Central memory CD8-positive, alpha-beta T cell (primary cell): ENCODE results near the gene ITGB3.

Experiments used
- ATAC-seq: fragments of 150-1000 bp; cut with Tn5 transposase; replicated peaks from 2 replicates; pipeline ENCODE4 v1.10.0; 2022; ENCODE audit warnings: mild to moderate bottlenecking, moderate FRiP score, moderate number of reproducible peaks; ENCODE audit not compliant: poor library complexity, severe bottlenecking; ENCODE audit errors: extremely low read depth
- DNase-seq, 2 donors: peaks; one replicate each; pipeline ENCODE4 v3.0.0; 2021; ENCODE audit warnings: low spot score in 2 of 2
- H3K27ac Mint-ChIP-seq: one replicate; pipeline ENCODE4 v1.8.0; 2022; ENCODE audit warnings: low read depth, mild to moderate bottlenecking, moderate library complexity, mixed read lengths
- H3K27me3 Mint-ChIP-seq: one replicate; pipeline ENCODE4 v1.8.0; 2022; ENCODE audit warnings: mixed read lengths
- H3K36me3 Mint-ChIP-seq: one replicate; pipeline ENCODE4 v1.8.0; 2022; ENCODE audit warnings: mild to moderate bottlenecking, moderate library complexity, mixed read lengths; ENCODE audit not compliant: insufficient read depth
- H3K4me1 Mint-ChIP-seq: one replicate; pipeline ENCODE4 v1.8.0; 2022; ENCODE audit warnings: mixed read lengths
- H3K4me3 Mint-ChIP-seq: one replicate; pipeline ENCODE4 v1.8.0; 2022; ENCODE audit warnings: mild to moderate bottlenecking, moderate library complexity, mixed read lengths
- H3K9me3 Mint-ChIP-seq: one replicate; pipeline ENCODE4 v1.8.0; 2022; ENCODE audit warnings: mixed read lengths

Gene ITGB3

DNA sequence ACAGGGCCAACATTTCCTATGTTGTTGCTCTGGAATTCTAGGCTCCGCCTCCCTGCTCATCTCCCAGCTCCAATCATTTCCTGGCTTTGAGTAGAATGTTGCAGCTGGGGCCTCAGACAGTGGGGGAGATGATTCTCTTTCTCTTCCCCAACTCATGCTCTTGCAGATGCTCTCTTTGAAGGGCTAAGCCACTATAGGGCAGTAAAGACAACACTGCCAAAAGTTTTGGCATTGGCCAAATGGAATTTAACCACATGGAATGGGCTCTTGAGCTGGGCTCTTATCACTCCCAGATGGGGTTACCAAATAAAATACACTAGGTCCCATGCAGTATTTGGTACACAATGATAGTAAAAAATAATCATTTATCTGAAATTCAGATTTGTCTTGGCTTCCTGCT, 50.6 kb downstream of the ITGB3 start:
- Mint-ChIP-seq H3K36me3 (no peaks in the 10 kb centered on the region), H3K4me3 (no peak overlapping the region), H3K9me3 (no peaks in the 10 kb centered on the region), H3K27me3 (no peaks in the 10 kb centered on the region), H3K27ac (no peak overlapping the region), H3K4me1 (peaks cover 12% of the 10 kb centered on the region)
- no peak for DNase-seq
- no peak for ATAC-seq

GRCh38 chr17:47305302-47305923, 51.8 kb downstream of the ITGB3 start:
- ATAC-seq (peak; percentile 36), DNase-seq (no peak)
- no peaks in the 10 kb centered on the region for H3K36me3 Mint-ChIP-seq
- H3K27ac Mint-ChIP-seq = no peak overlapping the region
- H3K4me3 Mint-ChIP-seq = no peak overlapping the region
- no peaks in the 10 kb centered on the region for H3K27me3 Mint-ChIP-seq
- no peaks in the 10 kb centered on the region for H3K9me3 Mint-ChIP-seq
- peaks cover 12% of the 10 kb centered on the region for H3K4me1 Mint-ChIP-seq

DNA sequence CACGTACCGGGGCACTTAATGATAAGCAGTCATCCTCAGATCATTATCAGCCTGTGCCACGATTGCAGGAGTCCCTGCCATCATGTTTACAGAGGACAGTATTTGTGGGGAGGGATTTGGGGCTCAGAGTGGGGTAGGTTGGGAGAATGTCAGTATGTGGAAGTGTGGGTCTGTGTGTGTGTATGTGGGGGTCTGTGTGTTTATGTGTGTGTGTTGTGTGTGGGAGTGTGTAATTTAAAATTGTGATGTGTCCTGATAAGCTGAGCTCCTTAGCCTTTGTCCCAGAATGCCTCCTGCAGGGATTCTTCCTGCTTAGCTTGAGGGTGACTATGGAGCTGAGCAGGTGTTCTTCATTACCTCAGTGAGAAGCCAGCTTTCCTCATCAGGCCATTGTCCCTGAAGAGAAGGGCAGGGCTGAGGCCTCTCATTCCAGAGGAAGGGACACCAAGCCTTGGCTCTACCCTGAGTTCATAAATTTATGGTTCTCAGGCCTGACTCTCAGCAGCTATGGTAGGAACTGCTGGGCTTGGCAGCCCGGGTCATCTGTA, 56.6 kb downstream of the ITGB3 start:
- Mint-ChIP-seq H3K27ac (no peak overlapping the region), H3K4me1 (peaks cover 8% of the 10 kb centered on the region), H3K27me3 (no peaks in the 10 kb centered on the region), H3K9me3 (no peaks in the 10 kb centered on the region), H3K36me3 (no peaks in the 10 kb centered on the region), H3K4me3 (no peak overlapping the region)
- no peak for DNase-seq
- no peak for ATAC-seq

DNA sequence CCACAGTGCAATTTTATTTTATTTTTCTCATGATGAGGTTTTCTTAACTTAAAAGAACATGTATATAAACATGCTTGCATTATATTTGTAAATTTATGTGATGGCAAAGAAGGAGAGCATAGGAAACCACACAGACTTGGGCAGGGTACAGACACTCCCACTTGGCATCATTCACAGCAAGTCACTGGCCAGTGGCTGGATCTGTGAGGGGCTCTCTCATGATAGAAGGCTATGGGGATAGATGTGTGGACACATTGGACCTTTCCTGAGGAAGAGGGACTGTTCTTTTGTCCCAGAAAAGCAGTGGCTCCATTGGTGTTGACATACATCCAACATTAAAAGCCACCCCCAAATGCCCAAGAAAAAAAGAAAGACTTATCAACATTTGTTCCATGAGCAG, 57.8 kb downstream of the ITGB3 start:
- Mint-ChIP-seq H3K27me3 (no peaks in the 10 kb centered on the region), H3K36me3 (no peaks in the 10 kb centered on the region), H3K4me1 (no peaks in the 10 kb centered on the region), H3K9me3 (no peaks in the 10 kb centered on the region), H3K4me3 (no peak overlapping the region), H3K27ac (no peak overlapping the region)
- ATAC-seq = no peak
- no peak for DNase-seq

GRCh38 chr17:47315451-47316266, 62.0 kb downstream of the ITGB3 start:
- Mint-ChIP-seq H3K4me3 (no peak overlapping the region), H3K27me3 (no peaks in the 10 kb centered on the region), H3K9me3 (no peaks in the 10 kb centered on the region), H3K36me3 (no peaks in the 10 kb centered on the region), H3K27ac (no peak overlapping the region), H3K4me1 (no peaks in the 10 kb centered on the region)
- DNase-seq (no peak), ATAC-seq (peak; percentile 56)

DNA sequence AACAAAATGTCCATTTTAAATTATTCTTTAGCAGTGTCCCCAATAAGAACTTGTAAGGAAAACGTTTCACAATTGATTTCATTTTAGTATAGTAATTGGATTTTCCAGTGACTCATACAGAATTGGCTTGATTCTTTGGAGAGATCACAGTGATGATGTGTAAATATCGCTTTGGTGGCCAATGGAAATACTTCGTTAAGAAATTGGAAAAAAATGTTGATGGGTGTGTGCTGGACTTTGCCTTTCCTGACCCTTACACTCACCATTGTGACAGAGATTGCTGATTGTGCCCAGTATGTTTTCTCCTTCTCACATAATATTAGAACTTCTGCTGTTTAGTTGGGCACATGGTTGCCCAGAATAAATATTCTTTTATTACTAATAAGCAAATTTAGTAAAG, 62.7 kb downstream of the ITGB3 start:
- H3K9me3 Mint-ChIP-seq = no peaks in the 10 kb centered on the region

GRCh38 chr17:47317119-47317518, 63.5 kb downstream of the ITGB3 start:
- H3K9me3 Mint-ChIP-seq = no peaks in the 10 kb centered on the region
- ATAC-seq = no peak
- no peaks in the 10 kb centered on the region for H3K4me1 Mint-ChIP-seq
- DNase-seq = no peak
- no peaks in the 10 kb centered on the region for H3K27me3 Mint-ChIP-seq
- peaks cover under 1% of the 10 kb centered on the region for H3K36me3 Mint-ChIP-seq
- no peak overlapping the region for H3K4me3 Mint-ChIP-seq
- no peak overlapping the region for H3K27ac Mint-ChIP-seq

More for the DNA sequence above, 62.7 kb downstream of the ITGB3 start:
- Mint-ChIP-seq H3K4me3 (no peak overlapping the region), H3K27ac (no peak overlapping the region), H3K4me1 (no peaks in the 10 kb centered on the region), H3K27me3 (no peaks in the 10 kb centered on the region), H3K36me3 (no peaks in the 10 kb centered on the region)
- no peak for DNase-seq
- no peak for ATAC-seq

DNA sequence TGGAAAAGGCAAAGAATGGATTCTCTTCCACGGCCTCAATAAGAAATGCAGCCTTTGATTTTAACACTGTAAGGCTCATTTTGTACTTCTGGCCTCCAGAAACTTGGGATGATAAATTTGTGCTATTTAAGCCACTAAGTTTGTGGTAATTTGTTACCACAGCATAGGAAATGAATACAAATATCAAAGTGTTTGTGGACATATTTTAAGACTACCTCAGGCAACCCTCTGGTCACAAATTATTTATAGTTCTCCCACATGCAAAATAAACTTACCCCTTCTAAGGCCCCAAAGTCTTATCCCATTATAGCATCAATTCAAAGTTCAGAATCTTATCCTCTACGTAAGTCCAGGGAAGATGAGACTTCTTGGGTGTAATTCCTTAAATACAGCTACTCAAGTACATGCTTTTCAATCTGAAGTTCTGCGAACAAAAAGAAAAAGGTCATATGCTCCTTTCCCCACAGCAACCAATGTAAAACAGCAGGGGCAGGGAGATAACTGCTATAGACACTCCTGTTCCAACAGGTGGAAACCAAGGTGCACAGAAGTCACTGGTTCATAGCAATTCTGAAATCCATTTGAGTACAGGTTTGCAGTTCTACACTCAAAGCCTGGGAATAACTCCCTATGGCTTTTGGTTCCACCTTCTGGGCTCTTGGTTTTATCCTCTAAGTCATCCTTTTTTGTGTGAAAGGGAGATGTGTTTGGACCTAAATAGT, 64.7 kb downstream of the ITGB3 start:
- H3K9me3 Mint-ChIP-seq = no peaks in the 10 kb centered on the region
- H3K4me1 Mint-ChIP-seq = peaks cover 6% of the 10 kb centered on the region
- H3K36me3 Mint-ChIP-seq = peaks cover 4% of the 10 kb centered on the region
- no peak for ATAC-seq
- DNase-seq = no peak
- H3K27me3 Mint-ChIP-seq = no peaks in the 10 kb centered on the region
- no peak overlapping the region for H3K4me3 Mint-ChIP-seq
- H3K27ac Mint-ChIP-seq = no peak overlapping the region

DNA sequence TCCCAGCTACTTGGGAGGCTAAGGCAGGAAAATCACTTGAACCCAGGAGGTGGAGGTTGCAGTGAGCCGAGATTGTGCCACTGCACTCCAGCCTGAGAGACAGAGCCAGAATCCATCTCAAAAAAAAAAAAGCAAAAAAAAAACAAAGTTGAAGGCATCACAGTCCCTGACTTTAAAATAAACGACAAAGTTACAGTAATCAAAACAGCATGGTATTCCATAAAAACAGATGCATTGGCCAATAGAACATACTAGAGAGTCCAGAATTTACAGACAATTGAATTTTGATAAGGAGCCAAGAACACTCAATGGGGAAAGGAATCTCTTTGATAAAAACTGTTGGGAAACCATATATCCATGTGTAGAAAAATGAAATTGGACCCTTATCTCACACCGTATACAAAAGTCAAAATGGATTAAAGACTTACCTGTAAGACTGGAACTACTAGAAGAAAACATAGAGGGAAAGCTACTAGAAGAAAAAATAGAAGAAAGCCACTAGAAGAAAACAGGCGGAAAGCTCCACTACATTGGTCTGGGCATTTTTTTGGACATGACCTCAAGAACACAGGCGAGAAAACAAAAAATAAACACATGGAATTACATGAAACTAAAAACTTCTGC, 67.4 kb downstream of the ITGB3 start:
- H3K9me3 Mint-ChIP-seq = no peaks in the 10 kb centered on the region
- H3K36me3 Mint-ChIP-seq = peaks cover 17% of the 10 kb centered on the region
- peaks cover 26% of the 10 kb centered on the region for H3K4me1 Mint-ChIP-seq
- no peak overlapping the region for H3K27ac Mint-ChIP-seq
- ATAC-seq (no peak), DNase-seq (no peak)
- H3K4me3 Mint-ChIP-seq = no peak overlapping the region
- no peaks in the 10 kb centered on the region for H3K27me3 Mint-ChIP-seq

DNA sequence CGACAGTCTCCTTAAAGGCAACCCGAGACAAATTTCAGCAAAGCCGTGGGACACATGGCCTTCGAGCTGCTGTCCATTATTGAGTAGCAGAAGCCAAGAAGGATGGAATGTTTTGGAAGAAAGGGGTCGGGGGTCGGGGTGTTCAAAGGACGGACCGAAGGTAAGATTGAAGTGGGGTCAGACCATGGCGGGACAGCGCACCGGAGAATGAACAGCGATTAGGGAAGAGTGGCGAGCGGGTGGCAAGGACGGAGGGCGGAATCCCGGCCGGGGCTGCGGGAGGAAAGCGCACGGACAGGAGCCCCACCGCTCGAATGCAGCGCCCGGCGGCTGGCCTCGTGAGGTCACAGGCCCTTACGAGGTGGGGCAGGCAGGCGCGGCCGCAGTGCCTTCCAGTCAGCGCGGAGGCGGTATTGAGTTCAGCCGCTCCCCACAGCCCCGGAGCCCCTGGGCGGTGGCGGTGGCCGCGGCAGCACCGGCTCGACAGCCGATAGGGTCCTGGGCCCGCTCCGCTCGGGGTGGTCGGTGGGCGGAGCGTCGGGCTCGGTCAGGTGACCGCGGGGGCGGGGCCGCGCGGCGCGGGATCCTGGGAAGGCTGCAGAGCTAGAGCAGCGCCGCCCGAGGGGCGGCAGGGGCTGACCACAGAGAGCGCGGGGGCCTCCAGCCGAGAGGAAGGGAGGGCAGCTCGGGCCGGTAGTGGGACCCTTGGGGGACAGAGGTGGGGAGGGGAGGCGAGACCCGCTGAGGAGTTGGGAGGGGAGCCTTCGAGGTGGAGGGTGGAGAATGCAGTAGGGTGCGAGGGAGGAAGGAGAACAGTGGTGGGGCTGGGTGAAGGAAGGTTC, 70.0 kb downstream of the ITGB3 start, which contains the start of gene EFCAB13:
EFCAB13 (plus strand) TSS at position 574 of the 842 bp plus-strand sequence. CDS start 4,399 bp downstream, outside the sequence.
- peak; percentile 55 to 58 for DNase-seq
- Mint-ChIP-seq H3K27ac (peak within 1 kb of the TSS; percentile 93), H3K36me3 (peaks cover 17% of the 10 kb centered on the region), H3K4me3 (peak within 1 kb of the TSS; percentile 98), H3K27me3 (no peaks in the 10 kb centered on the region), H3K9me3 (no peaks in the 10 kb centered on the region), H3K4me1 (peaks cover 26% of the 10 kb centered on the region)
- peak; percentile 75 for ATAC-seq

DNA sequence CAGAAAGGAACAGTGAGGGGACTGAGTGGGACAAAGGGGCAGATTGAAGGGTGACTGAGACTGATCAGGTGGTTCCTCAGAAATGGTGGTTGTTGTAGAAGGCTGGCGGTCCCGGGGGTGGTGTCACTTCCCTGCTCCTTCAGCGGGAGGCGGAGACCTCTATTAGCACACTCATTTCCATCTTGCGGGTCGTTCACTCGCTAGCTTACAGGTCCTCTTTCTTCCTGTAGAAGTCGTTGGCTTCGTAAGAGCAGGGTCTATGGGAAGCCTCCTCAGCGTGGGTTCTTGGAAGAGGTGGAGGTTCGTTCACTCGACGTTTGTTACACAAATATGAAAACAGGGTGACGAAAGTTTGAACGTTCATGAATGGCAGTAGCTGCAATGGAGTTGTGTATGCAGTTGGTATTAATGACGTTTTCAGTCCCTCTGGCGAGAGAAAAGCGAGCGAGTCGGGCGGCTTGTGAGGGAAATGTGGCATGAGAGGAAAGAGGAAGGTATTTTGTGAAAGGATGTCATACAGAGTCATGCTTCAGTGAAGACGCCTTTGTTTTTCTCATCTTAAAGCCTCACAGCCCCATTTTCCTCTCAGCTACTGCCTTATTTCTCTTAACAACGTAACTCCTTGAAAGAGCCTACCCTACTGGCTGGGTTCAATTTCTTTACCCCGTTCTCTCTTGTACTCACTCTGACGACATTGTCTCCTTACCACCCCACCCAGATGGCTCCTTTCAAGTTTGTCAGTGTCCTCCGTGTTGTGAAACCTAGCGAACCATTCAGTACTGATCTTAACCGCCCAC, 70.8 kb downstream of the ITGB3 start:
- Mint-ChIP-seq H3K9me3 (no peaks in the 10 kb centered on the region), H3K27ac (peak overlapping the region; percentile 93), H3K4me1 (peaks cover 26% of the 10 kb centered on the region), H3K36me3 (peaks cover 17% of the 10 kb centered on the region), H3K4me3 (peak overlapping the region; percentile 98), H3K27me3 (no peaks in the 10 kb centered on the region)
- ATAC-seq (peak; percentile 63), DNase-seq (peak in 1 of 2 donors; percentile 30)
